HG03575 (cell line): ENCODE results near the gene PSMD14.

Experiments
- ATAC-seq: cut with Tn5 transposase; IDR thresholded peaks from one replicate; pipeline ENCODE4 v1.9.1; 2021; ENCODE audit not compliant: unreplicated experiment, insufficient number of reproducible peaks, low FRiP score; ENCODE audit errors: extremely low read depth

Gene PSMD14

DNA sequence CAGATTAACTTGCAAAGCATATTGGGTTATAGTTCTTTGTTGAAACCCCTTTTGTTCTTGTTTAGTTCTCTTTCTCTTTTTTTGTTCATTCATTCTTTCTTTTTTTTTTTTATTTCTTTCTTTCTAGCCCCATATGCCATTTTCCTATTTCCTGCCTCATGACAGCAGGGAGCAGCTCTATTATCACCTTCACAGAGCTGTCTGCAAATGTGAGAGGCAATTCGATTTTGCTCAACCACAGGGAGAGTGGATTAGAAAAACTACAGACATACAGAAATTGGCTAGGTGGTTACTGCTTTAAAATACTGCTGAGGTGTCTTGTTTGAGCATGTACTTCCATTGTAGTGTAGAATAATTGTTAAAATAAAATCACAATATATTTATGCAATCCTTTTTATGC, 63.6 kb downstream of the PSMD14 start:
- no peak for ATAC-seq

DNA sequence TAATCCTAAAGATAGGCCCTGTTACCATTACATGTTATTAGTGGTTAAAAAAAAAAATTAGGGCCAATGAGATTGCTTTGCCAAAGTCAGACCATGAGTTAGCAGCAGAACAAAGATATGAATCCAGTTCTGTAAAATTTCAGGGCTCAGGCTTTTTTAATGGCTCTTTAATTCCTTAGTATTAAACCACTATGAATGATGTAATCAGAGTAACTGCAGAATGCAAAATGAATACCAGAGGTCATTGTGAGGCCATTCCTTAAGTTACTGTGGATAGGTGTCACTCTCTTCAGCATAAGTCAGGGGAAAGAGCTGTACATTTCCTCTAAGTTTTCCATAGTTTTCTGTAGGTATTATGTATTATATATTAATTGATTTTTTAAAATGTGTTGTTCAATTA, 65.7 kb downstream of the PSMD14 start:
- ATAC-seq, result no peak

DNA sequence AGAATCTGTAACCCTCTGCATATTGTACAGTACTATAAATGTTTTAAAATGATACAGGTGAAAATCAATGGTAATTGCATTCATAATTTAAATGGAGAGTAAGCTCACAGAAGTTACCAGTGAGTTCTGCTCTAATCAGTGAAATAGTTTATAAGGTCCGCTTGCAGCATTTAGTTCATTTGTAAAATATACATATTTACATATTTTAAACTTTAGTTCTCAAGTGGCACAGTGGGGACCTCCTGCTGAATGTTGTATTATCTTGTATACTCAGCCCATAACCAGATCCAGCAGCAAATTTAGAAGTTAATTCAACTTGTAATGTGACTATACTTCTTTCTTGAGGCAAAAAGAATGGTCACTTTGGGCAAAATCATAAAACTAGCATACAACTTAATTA, 66.2 kb downstream of the PSMD14 start:
- no peak for ATAC-seq

DNA sequence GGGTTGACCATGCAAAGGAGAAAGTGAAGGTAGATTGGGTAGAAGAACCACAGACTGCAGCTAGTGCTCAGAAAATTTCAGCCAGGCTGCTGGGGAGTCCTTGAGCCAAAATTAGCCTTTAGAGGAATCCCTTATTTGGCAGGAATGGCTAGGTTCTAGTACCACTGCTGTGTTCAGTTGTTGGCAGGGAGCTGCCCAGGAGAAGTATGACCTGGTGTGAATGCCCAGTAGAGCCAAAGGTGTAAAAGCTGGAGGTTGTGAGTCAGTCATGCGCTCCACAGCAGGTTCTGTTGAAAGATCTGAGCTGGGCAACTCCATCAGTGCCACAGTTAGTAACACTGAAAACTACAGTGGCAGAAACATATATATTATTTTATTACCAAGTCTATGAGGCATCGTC, 71.5 kb downstream of the PSMD14 start:
- no peak for ATAC-seq

DNA sequence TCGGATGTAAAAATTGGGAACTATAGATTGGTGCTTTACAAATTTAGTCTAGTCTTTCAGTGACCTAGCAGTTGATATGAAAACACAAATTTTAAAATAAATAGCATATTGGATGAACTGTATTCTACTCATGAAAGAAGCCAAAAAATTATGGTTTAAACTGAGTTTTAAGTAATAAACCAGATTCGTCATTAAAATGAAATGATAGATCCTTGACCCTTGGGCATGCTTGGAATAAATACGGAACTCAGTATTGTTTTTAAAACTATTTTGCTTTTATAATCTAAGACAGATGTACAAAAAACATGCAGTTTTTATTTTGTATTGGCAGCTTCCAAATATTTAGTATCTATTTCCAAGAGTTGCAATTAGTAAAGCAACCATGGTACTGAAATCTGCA, 73.3 kb downstream of the PSMD14 start:
- ATAC-seq, result no peak

DNA sequence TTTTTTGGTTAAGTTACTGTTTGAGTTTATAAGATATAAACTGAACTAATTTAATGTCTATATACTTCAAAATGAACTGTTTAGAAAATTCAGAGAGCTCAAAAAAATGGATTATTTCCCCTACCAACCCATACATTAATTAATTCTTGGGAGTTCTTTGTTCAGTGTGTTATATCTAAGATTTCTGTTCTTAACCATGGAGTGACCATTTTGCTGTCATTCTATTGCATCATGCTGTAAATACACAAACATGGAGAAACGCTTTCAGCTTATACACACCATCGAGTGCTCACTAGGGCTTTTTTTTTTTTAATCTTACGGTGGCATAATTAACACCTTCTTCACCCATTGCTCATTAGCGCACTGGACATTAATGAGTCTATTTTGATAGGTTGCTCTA, 74.5 kb downstream of the PSMD14 start:
- ATAC-seq, result no peak

DNA sequence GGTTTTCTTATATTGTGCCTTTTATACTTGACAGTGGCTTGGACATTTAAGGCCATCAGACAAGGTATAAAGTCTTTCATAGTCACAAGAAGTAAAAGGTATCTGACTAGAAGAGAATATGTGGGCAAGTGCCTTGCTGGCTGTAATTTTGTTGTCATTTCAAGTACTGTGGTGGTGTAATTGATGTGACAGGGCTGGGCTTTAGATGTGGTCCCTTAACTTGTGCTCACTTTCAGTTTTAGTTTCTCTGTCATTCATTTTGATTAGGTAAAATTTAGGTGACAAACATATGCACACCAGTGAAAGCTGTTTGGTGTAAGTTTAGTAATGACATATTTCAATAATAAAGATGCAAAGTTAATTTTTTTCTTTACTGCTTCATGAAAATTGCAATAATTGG, 76.6 kb downstream of the PSMD14 start:
- ATAC-seq, result peak; percentile 62

DNA sequence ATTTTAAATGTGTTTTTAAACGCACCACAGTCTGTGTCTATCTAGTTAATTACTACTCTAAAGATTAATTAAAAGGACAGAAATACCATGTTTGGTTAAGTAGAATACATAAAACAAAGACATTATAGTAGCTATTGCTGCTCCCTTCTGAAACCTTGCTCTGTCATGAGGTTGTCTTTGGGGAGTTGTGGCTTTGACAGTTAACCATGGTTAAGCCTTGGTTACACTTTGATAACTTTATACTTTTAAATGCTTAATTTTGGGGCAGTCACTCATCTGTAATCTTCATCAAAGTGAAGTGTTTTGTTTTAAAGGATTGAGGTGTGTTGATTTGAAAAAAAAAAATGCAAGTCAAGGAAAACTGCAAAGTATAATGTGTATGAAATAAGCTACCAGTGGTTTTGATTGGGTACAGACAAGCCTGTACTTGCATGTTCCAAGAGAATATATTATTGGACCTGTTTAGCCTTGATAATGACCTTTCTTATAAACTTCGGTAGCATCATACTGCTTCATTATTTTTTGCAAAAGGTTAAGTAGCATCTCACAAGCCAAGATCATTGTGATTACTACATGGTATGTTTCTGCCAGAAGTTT, 78.1 kb downstream of the PSMD14 start:
- ATAC-seq, result peak; percentile 34

DNA sequence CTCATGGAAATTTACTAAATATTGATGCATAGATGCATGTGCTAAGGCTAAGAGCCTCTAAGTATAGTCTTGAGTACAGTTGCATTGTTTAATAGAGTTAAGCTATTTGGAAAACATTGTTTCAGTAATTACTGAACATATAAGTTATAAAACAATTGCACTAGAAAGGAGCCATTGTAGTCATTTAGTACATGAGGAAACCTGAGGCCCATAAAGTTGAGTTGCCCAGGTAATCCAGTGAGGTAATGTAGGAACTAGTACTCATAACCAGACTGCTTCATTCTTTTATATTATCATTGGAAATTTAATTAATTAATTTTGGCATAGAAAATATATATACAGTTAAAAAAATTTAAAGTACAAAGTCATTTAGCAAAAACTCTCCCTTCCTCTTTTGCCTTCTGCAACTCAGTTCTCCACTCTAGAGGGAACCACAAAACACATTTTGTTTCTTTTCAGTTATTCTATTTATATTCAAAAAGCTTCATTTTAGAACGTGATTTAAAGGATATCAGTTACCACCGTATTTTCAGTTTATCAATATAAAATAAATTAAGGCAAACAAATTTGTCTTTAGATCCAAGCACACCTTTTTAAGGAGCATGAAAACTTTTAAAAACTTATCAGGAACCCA, 80.0 kb downstream of the PSMD14 start:
- ATAC-seq, result no peak

DNA sequence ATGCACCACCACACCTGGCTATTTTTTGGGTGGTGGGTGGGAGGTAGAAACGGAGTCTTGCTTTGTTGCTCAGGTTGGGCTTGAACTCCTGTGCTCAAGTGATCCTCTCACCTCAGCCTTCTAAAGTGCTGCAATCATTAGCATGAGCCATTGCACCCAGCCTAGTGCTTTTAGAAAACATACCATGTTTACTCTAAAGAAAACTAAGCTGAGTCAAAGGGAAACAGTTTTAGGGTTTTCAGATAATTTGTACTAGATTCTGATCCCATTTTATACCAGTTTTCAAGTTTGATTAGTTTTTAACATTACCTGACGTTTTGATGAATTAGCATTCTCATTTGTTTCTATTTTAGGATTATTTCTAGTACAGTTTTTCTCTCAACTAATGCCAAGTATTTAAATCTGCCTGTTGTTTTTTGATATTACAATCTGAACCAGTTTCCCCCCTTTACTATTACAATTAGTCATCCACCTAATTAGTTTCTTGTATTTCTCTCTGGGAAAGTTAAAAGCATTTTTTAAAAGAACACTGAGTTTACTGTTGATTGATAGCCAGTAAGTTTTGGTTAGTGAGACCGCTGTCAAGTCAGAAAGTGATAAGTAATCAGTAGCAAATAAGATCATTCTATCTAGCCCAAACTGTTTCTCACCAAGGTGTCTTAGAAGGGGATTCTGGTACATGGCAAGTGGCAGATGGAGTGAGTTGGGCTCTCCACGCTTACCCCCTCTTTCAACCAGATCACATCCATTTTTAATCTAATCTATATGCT, 83.7 kb downstream of the PSMD14 start:
- no peak for ATAC-seq

DNA sequence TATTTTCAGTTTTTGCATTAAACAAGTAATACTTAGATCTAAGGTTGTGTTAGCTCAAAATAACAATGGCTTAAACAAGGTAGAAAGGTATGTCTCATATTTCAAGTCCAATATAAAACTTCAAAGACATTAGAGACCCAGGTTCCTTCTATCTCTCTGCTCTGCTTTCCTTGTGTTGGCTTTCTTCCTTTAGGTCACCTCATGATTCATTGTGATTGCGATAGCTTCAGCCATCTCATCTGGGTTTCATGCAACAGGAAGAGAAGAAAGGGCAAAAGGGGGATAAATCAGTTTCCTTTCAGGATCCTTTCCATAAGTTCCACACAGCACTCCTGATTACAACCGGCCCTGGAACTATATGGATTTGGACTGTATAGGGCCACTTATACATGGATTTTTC, 91.9 kb downstream of the PSMD14 start:
- ATAC-seq, result no peak

DNA sequence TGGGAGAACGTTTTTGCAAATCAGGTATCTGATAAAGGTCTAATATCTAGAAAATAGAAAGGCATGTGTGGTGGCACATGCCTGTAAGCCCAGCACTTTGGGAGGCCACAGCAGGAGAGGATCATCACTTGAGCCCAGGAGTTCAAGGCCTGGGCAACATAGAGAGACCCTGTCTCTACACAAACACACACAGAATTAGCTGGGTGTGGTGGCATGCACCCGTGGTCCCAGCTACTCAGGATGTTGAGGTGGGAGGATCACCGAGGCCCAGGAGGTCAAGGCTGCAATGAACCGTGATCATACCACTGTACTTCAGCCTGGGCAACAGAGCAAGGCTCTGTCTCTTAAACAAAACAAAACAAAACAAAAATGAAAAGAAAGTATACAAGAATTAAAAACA, 94.1 kb downstream of the PSMD14 start:
- ATAC-seq, result no peak

DNA sequence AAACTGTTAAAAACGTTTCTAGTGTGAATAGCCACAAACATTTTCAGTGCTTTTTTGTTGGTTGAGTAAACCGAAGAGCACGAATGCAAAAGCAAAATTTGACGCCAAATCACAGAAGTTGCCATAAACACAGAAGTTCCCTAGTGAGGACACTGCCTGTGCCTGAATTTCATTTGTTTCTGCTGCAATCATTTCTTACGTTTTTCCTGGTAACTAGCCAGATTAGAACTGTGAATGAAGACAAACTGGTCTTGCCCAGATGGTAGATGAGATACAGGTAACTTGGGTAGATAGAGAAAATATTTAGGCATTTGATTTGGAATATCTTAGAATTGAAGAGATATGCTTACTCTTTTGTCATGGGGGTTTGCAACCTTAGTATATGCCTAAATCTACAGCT, 98.1 kb downstream of the PSMD14 start:
- no peak for ATAC-seq

DNA sequence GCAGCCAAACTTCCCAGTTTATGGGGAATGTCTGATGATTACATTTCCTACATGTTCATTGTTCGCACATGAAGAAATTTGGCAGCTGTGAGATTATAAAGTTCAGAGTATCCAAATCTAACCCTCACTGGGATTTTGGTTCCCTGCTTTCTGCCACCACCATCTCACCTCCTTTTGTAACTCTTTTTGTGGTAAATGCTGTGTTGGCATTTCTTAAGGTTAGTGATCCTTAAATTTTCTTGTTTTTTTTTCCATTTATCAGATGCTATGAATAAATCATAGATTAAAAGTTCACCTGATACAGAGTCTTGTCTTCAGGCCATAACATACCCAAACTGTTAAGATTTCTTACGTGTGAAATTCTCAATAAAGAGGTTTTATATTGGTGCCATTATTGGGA, 99.4 kb downstream of the PSMD14 start:
- ATAC-seq, result no peak

DNA sequence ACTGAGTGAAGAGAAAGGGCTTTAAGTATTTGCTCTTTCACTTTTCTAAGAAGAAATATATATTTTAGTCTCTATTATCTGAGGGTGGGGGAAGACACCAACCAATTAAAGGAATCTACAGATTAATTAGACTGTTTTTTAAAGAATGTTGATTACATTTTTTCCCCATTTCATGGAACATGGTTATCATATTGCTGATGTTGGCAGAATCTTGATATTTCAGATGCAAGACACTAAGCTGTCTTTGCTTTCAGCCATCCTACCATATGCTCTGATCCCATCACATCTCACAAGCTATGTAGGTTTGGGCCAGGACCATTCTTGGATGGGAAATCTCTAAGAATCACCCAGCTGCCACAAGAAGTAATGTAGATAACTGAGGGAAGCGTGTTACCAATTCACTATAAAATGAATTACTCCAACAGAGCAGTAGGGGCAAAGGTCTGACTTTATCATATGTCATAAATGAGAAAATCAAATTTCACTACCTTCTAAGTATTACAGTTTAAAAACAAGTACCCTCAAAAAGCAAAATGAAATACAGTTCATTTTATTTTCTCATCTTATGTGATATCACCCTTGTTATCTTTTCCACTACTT, 101.2 kb downstream of the PSMD14 start:
- ATAC-seq, result no peak

DNA sequence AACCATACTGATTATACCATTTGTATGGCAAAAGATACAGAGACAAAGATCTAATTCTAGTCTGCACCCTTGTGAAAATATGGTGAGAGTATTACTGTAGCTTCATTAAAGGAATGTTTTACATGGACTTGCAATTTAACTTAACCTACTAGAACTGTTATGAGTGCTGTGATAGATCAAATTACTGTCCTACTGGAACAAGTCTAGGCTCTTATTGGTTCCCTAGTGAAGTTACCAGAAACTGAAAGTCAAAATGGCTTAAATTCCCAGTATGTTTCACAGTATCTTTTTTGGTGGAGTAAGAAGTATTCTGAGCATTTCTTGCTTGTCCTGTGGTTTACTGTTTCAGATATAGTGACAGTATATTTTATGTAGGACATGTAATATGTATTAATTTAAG, 104.1 kb downstream of the PSMD14 start:
- ATAC-seq, result no peak

DNA sequence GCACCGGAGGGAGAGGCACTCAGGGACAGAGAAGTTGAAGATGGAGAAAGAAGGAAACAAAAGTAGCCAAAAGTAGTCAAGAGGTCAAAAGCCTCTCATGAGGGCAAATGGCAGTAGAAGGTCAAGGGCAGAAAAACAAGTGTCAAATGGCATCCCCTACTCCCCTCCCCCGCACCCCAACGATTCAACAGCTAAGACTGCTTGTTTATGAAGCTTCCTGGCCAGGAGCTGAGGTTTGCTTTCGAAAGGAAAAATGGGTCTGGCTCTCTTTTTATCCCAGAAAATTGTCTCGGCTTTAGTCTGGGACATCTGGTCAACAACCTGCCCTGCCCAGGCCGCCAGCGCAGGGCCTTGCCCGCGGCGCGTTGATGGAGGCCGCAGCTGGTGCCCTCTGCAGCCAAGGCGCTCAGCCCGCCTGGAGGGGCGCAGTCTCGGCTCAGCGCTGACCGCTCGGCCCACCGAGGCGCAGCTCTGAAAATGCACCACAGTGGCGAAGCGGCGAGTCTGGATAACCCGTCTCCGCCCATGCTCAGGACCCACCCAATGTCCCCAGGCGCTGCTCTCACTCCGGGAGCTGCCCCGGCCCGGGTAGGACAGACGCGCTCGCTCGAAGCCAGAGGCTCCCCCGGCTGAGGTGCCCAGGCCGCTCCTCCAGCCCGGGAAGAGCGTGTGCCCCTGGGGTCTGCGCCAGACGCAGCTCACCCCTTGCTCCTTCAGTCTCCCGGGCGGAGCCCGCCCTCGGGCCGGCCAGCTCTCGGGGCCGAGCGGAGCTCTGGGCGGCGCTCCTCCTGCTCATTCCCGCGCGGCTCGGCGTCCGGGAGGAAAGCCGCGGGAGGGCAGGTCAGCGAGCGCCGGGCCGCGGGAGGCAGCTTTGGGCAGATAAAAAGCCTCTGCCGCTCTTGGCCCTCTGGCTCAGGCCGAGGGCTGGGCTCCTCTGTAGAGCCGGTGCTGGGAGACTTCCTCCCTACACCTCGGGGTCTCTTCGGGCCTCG, 106.1 kb downstream of the PSMD14 start:
- ATAC-seq, result no peak

DNA sequence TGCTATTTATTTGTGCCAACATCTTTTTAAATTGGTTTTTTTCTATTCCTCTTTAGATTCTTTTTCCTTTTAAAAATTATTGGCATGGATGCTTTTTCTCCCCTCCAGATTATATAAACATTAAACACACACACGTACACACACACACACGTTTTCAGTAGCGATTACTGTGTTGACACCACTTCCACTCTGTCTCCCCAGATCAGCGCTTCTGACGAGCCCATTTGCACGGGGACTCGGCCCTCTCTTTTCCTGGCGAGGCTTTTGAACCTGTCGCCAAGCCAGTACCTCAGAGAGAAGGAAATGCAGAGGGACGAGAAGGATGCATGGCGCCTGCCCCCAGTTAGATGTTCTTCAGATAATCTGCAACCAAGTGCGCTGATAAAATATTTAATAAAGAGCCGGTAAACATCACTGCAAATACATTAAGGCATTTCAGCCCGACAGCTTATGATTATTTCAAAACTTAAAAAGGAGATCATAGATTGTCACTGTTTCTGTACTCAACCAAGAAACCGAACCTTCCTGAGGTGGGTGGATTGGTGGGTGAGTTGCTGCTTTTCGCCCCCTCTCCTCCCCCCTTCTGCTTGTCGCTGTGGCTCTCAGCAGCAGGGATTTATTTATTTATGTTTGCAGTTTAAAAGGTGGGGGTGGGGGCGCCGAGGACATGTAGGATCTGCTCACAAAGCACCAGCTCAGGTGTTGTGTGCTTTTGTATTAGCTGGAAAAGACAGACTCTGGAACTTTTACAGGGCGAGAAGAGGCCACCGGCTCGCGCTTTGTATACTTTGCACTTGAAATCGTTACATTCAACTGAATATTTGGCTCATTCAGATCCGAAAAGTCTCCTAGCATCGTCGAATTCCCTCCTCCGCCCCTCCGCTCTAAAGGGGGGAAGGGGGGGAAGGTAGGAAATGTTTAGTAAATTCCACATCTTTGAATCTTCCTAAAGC, 107.1 kb downstream of the PSMD14 start:
- no peak for ATAC-seq
